Erythroblast (primary cell): ENCODE results near the gene KRTAP4-7.

Source experiments
- GATA1 ChIP-seq: IDR thresholded peaks from 2 replicates; pipeline ENCODE4 v1.6.1; 2011; ENCODE audit warnings: low read depth, mild to moderate bottlenecking, control low read depth, low read length, moderate library complexity
- POLR2A ChIP-seq: IDR thresholded peaks from 2 replicates; pipeline ENCODE4 v1.6.1; 2011; ENCODE audit warnings: mild to moderate bottlenecking, low read length

DNA sequence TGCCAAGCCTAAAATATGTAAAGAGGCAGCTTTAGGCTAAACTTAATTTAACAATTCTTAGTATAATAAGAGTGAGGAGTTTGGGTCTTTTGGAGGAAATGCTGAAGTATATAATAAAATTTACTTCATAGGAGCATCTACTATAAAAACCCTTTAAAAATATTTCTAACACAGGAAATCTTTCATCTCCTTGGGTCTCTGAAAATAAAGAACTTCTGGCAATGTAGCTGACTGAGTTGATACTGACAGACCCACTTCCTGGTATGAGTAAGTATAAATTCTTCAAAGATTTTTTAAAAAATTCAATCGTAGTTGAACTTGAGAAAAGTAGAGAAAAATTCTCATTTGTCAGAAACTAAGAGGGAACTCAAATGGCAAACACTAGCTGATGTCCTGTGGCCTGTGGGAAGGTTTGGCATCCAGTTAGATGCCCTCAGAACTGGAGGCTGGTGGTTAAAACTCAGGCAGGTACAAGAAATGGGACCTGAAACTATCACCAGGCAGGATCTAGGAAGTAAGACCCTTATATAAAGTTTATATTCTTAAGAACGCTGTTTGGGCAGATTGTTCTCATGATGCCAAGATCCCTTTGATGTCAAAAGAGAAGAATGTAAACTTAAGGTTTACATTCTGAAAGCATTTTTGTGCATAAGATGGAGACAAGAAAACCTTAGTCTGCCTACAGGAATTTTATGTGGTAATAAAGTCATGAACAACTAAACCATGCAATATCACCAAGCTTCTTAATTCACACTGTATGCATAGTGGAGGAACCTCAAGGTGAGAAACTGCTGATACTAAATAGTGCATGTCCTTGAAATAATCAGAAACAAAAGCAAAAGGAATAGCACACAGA lies 50.2 kb downstream of the KRTAP4-7 start:
- TF ChIP-seq GATA1 (no peak), POLR2A (no peak)
